ENCODE data around the gene PCP2.

The PCP2 gene

DNA sequence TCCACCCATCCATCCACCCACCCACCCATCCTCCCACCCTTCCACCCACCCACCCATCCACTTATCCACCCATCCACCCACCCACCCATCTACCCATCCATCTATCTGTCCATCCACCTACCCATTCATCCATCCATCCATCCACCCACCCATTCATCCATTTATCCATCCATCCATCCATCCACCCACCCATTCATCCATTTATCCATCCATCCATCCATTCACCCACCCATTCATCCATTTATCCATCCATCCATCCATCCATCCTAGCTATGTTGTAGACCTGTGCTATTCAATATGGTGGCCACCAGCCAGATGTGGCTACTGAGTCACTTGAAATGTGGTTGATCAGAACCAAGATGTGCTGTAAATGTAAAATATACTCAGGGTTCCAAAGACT, 32.8 kb downstream of the PCP2 start:
- no peak overlapping the region for H3K4me3 ChIP-seq (ENCODE audit: low read depth, low read length)

GRCh38 chr19:7598180-7598579, 35.3 kb downstream of the PCP2 start:
- no peak overlapping the region for H3K4me3 ChIP-seq (ENCODE audit: low read depth, low read length)
- no peak for TF ChIP-seq CTCF (IDR thresholded peaks at IDR 0.05; ENCODE audit: low read depth, low read length)

More for the DNA sequence above, 32.8 kb downstream of the PCP2 start:
- TF ChIP-seq CTCF (IDR thresholded peaks at IDR 0.05; ENCODE audit: low read depth, low read length) = no peak

DNA sequence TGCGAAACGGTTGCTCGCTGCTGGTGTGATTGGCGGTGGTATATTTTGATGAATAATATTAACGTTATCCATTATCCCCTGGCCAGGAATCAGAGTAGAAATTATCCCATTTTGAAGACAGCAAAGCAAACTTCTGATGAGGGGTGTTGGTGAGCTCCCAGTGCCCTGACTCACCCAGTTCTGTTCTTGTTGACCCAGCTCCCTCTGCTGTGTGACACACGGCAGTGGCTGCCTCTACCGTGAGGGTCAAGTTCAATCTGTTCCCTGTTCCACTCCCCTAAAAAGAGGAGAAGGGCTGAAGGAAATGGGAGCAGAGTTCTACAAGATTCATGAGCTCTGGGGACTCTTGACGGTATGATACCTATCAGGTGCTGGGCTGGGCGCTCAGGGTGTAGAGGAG, 35.8 kb downstream of the PCP2 start:
- no peak overlapping the region for H3K4me3 ChIP-seq (ENCODE audit: low read depth, low read length)

DNA sequence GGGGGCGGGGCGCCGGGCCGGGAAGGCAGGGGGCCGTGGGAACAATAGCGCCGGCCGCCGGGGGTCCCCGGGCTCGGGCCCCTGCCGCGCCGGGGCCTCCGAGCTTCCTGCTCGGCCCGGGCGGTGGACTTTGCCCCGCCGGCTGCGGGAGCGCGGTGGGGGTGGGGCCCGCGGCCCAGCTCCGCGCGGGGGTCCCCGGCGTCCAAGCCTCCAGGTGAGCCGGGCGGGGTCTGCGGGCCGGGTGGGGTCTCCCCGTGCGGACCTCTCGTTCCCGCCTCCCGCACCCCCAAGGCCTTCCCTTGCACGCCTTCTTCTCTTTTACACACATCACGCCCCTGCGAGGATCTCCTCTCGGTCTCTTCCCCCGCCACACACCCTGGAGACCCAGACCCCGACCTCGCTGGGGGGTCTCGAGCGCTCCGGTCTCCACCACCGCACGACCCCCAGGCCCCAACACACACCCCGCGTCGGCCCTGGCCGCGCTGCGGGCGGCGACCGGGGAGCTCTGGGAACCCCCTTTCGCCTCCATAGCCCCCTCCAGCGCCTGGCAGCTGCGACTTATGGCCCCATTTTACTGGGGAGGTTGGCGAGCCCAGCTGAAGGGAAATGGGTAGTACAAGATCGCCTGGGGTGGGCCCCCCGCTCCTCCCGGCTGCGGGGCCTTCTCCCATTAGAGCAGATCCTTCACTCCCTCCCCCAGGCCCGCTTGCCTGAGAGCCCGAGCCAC, 37.1 kb downstream of the PCP2 start:
- H3K4me3 ChIP-seq (ENCODE audit: low read depth, low read length) = no peak overlapping the region
- TF ChIP-seq CTCF (IDR thresholded peaks at IDR 0.05; ENCODE audit: low read depth, low read length) = no peak

More for the DNA sequence above, 35.8 kb downstream of the PCP2 start:
- no peak for TF ChIP-seq CTCF (IDR thresholded peaks at IDR 0.05; ENCODE audit: low read depth, low read length)

DNA sequence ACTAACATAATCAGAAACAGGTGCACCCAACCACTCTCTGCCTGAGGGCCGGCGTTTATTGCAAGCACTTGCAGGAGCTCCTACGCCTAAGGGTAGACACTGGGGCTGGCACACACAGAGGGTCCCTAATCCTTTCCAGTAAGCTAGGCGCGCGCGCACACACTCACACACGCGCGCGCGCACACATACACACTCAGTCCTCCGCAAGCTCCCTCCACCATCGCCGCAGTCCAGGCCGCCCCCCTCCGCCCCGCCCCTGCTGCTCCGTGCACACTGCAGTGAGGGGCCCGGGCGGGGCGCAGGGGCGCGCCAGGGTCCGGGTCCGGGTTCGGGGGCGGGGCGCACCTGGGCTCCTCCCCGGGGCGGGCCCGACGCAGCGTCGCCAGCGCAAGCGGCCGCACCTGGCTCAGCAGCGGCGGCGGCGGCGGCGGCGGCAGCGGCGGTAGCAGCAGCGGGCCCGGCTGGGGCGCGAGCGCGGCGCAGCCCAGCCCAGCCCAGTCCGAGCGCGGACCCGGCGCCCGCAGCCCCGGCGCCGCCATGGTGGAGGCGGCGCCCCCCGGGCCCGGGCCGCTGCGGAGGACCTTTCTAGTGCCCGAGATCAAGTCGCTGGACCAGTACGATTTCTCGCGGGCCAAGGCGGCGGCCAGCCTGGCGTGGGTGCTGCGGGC, 37.9 kb downstream of the PCP2 start, which contains the start of gene CAMSAP3:
Gene CAMSAP3, plus strand, starts transcription at position 398 of the 668 bp plus-strand sequence. Its CDS starts 140 bp downstream, at position 538.
- no peak within 1 kb of the TSS for H3K4me3 ChIP-seq (ENCODE audit: low read depth, low read length)
- no peak for TF ChIP-seq CTCF (IDR thresholded peaks at IDR 0.05; ENCODE audit: low read depth, low read length)

- no peak for TF ChIP-seq CTCF (IDR thresholded peaks at IDR 0.05; ENCODE audit: low read depth, low read length)
- no peak overlapping the region for H3K4me3 ChIP-seq (ENCODE audit: low read depth, low read length)
These were observed 43.3 kb downstream of the PCP2 start for GRCh38 chr19:7590256-7590655.

DNA sequence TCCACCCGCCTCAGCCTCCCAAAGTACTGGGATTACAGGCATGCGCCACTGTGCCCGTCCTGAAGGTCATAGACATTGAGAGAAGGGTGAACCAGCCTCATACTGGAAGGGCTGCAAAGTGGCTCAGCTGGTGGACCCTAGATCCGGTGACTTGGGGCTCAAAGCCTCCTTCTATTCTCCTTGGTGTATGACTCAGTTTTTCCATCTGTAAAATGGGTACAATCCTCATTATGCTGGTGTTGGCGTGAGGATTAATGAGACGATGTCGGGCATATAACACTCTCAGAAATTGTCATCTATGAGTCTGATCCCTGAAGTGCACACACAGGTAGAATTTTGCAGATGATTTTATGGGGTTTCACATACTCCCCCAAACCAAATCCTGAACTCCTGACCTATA, 43.7 kb downstream of the PCP2 start:
- no peak overlapping the region for H3K4me3 ChIP-seq (ENCODE audit: low read depth, low read length)
- TF ChIP-seq CTCF (IDR thresholded peaks at IDR 0.05; ENCODE audit: low read depth, low read length) = no peak
